ENCODE measurements around the gene ITPA. TPM values are rescaled to one million over a fixed set of nuclear protein-coding genes. Genes with fewer than 3 reads are reported as not detected.

Gene ITPA
- total RNA-seq, 2 donors from 2014 or later, result 43.9 to 48.0 TPM

- DNase-seq (ENCODE audit: low spot score), result peak; percentile 84
- no peaks in the 10 kb centered on the region for H3K4me1 ChIP-seq (replicated peaks)
- intact Hi-C loops (cut with DNase I), result no loop called here
These were observed 35.5 kb upstream of the ITPA start for GRCh38 chr20:3173610-3174441.

GRCh38 chr20:3174442-3175261 is 34.6 kb upstream of the ITPA start:
- Histone ChIP-seq H3K4me1 (replicated peaks) (no peaks in the 10 kb centered on the region), H3K9me3 (no peaks in the 10 kb centered on the region), H3K36me3 (no peaks in the 10 kb centered on the region), H3K4me3 (peak overlapping the region; percentile 67 to 91), H3K27ac (peak overlapping the region; percentile 73 to 79), H3K27me3 (replicated peaks; ENCODE audit: insufficient read depth) (no peaks in the 10 kb centered on the region)
- TF ChIP-seq CTCF (IDR thresholded peaks at IDR 0.05), result peak in 1 of 4 experiments; percentile 18
- TF ChIP-seq POLR2A (IDR thresholded peaks at IDR 0.05), result no peak
- TF ChIP-seq POLR2AphosphoS5 (IDR thresholded peaks at IDR 0.05), result no peak
- intact Hi-C loops (cut with DNase I), result no loop called here
- 25% methylated on average over 13 of the region's 13 CpGs for WGBS
- no peak for DNase-seq (ENCODE audit: low spot score)

More at GRCh38 chr20:3173610-3174441, 35.5 kb upstream of the ITPA start:
- no peaks in the 10 kb centered on the region for H3K36me3 ChIP-seq
- H3K9me3 ChIP-seq, result no peaks in the 10 kb centered on the region
- under 1% methylated on average over 61 of the region's 84 CpGs for WGBS
- TF ChIP-seq POLR2A (IDR thresholded peaks at IDR 0.05) (no peak), POLR2AphosphoS5 (IDR thresholded peaks at IDR 0.05) (peak; percentile 28), CTCF (IDR thresholded peaks at IDR 0.05) (peak in 2 of 4 experiments; percentile 5 to 15)
- H3K4me3 ChIP-seq, result peak overlapping the region; percentile 67 to 91
- H3K27me3 ChIP-seq (replicated peaks; ENCODE audit: insufficient read depth), result no peaks in the 10 kb centered on the region
- H3K27ac ChIP-seq, result peak overlapping the region; percentile 73 to 79

- DNase-seq (ENCODE audit: low spot score), result no peak
- Histone ChIP-seq H3K9me3 (no peaks in the 10 kb centered on the region), H3K27ac (peak overlapping the region in 1 of 2 donors; percentile 79), H3K27me3 (replicated peaks; ENCODE audit: insufficient read depth) (no peaks in the 10 kb centered on the region), H3K36me3 (no peaks in the 10 kb centered on the region), H3K4me3 (no peak overlapping the region), H3K4me1 (replicated peaks) (no peaks in the 10 kb centered on the region)
- 26% methylated on average over 1 of the region's 1 CpG for WGBS
- no peak for TF ChIP-seq POLR2A (IDR thresholded peaks at IDR 0.05)
- TF ChIP-seq CTCF (IDR thresholded peaks at IDR 0.05), result no peak
- no peak for TF ChIP-seq POLR2AphosphoS5 (IDR thresholded peaks at IDR 0.05)
- intact Hi-C loops (cut with DNase I), result no loop called here
These were observed 34.0 kb upstream of the ITPA start for GRCh38 chr20:3175270-3175669.

GRCh38 chr20:3177746-3178485 is 31.4 kb upstream of the ITPA start:
- no peaks in the 10 kb centered on the region for H3K4me1 ChIP-seq (replicated peaks)
- intact Hi-C loops (cut with DNase I), result no loop called here
- TF ChIP-seq POLR2AphosphoS5 (IDR thresholded peaks at IDR 0.05) (no peak), POLR2A (IDR thresholded peaks at IDR 0.05) (no peak), CTCF (IDR thresholded peaks at IDR 0.05) (no peak)

More at GRCh38 chr20:3177746-3178485, 31.4 kb upstream of the ITPA start:
- H3K4me3 ChIP-seq, result no peak overlapping the region
- H3K9me3 ChIP-seq, result no peaks in the 10 kb centered on the region
- no peaks in the 10 kb centered on the region for H3K36me3 ChIP-seq
- H3K27ac ChIP-seq, result no peak overlapping the region
- no peak for DNase-seq (ENCODE audit: low spot score)
- H3K27me3 ChIP-seq (replicated peaks; ENCODE audit: insufficient read depth), result no peaks in the 10 kb centered on the region
- 78% methylated on average over 8 of the region's 8 CpGs for WGBS
